Heart left ventricle (tissue), 16 donors: ENCODE data around the gene SH3TC2. TPM values are rescaled to one million over a fixed set of nuclear protein-coding genes. Genes with fewer than 3 reads are reported as not detected.
A peak's percentile ranks its signal among the peaks of the same experiment; 100 is the strongest.

Experiments
- ATAC-seq, 4 donors: fragments of 200-7000 bp; cut with Tn5 transposase; one replicate each; pipeline ENCODE4 v1.9.1; 2020 to 2022; ENCODE audit warnings: moderate library complexity in 4 of 4, mild to moderate bottlenecking in 3 of 4, moderate number of reproducible peaks in 1 of 4
- DNase-seq, 5 donors: peaks; one replicate each; pipeline ENCODE4 v3.0.0-alpha.2; 2020
- H3K27ac ChIP-seq, 12 donors: fragments of 200-600 bp; sonication (generic) in 4 of 12; one replicate each; pipeline versions ENCODE4 v1.5.0 to v1.8.0; 2016 to 2022; ENCODE audit warnings: mild to moderate bottlenecking in 2 of 12
- H3K27me3 ChIP-seq, 9 donors: fragments of 200-600 bp; sonication (generic) in 2 of 9; one replicate each; pipeline versions ENCODE4 v1.5.1 to v1.8.0; 2016 to 2022; ENCODE audit warnings: mild to moderate bottlenecking in 3 of 9
- H3K36me3 ChIP-seq, 9 donors: fragments of 200-600 bp; sonication (generic) in 2 of 9; one replicate each; pipeline versions ENCODE4 v1.5.0 to v1.8.0; 2018 to 2022; ENCODE audit warnings: mild to moderate bottlenecking in 2 of 9
- H3K4me1 ChIP-seq, 12 donors: fragments of 200-600 bp; sonication (generic) in 4 of 12; one replicate each; pipeline versions ENCODE4 v1.5.0 to v1.8.0; 2016 to 2022; ENCODE audit warnings: mild to moderate bottlenecking in 3 of 12
- H3K4me3 ChIP-seq, 12 donors: fragments of 200-600 bp; sonication (generic) in 4 of 12; one replicate each; pipeline versions ENCODE4 v1.5.0 to v1.8.0; 2017 to 2022; ENCODE audit warnings: mild to moderate bottlenecking in 9 of 12, moderate library complexity in 4 of 12
- H3K9me3 ChIP-seq, 12 donors: fragments of 200-600 bp; sonication (generic) in 4 of 12; one replicate each; pipeline versions ENCODE4 v1.5.0 to v1.8.0; 2016 to 2022; ENCODE audit warnings: mild to moderate bottlenecking in 1 of 12
- POLR2A ChIP-seq, 2 donors: fragments of 450-650 bp; IDR thresholded peaks; one replicate each; pipeline ENCODE4 v1.6.1; 2017; ENCODE audit warnings: antibody characterized with exemption in 2 of 2, mild to moderate bottlenecking in 2 of 2, moderate library complexity in 2 of 2
- WGBS, 4 donors: extraction: QIAGEN DNeasy Blood & Tissue Kit in 2 of 4; methylation state at CpG; one replicate each; pipeline versions ENCODE4 v1.1.5 to v1.1.7; 2013 to 2018; 5-methylcytosine and 5-hydroxymethylcytosine counted together
- intact Hi-C, 10 donors: fragments of 100-400 bp; cut with DNase I; formaldehyde crosslinking; loops; one replicate each; pipeline versions ENCODE4 v1.11.1 to v1.14.2; 2022
- polyA plus RNA-seq, 2 donors: library from polyadenylated mRNA; stranded (reverse); fragments of 200-250 nt; gene quantifications; one replicate each; pipeline ENCODE4 v1.2.3, GENCODE V29; 2013
- total RNA-seq, 9 donors: library from RNA; depleted of rRNA in 2 of 9; stranded (reverse); fragments of >200 nt in 2 of 9; fragmentation: NEBNext Ultra II Directional in 3 of 9; extraction: Animal tissue kit (Norgen Biotek cat#: 25700) in 3 of 9; gene quantifications; one replicate each; pipeline versions ENCODE4 v1.1.0 to v1.2.4, GENCODE V29; 2016 to 2023
- TF ChIP-seq, protein P1 (sequence below), 12 donors: fragments of 200-600 bp; sonication (generic) in 4 of 12; IDR thresholded peaks; one replicate each; pipeline versions ENCODE4 v1.5.0 to v1.8.0; 2018 to 2022; ENCODE audit warnings: antibody characterized with exemption in 12 of 12, mild to moderate bottlenecking in 5 of 12
- donor health status: ischemic (EF 13 %, LVEDD 7.1; RV severe dilation, severe dysfunction).
- donor health status: healthy with polysubstance abuse.
- donor health status: DM: no; HTN: yes; CAD: no.
- donor health status: DM: no; HTN: no; CAD: no.
- donor health status: ischemic (EF 25% LVEDD 6.9; RV normal size, moderate dysfunction).
- donor health status: ischemic (EF 25% LVEDD 5.7; RV mildly dilated, moderate dysfunction).
- donor health status: healthy.
- donor health status: DM: yes; HTN: yes; CAD: no.
- donor health status: ischemic (EF 35%, LVEDD 5.7; RV mildly dilated, moderate dysfunction).
- donor health status: nonischemic (EF 11% LVEDD 7.7; RV severe dilation, severe dysfunction).
- donor health status: DM: yes; HTN: yes; CAD: no.
- donor health status: PGD.
- donor health status: ischemic (EF 29% LVEDD 5.4; RV normal size, mild dysfunction).
- donor health status: nonischemic (EF 23%, LVEDD 6.1; RV moderate dilation, normal function).

The SH3TC2 gene
- total and polyA plus RNA-seq, 11 donors = 1.6 to 12.7 (median 4.0) TPM

DNA sequence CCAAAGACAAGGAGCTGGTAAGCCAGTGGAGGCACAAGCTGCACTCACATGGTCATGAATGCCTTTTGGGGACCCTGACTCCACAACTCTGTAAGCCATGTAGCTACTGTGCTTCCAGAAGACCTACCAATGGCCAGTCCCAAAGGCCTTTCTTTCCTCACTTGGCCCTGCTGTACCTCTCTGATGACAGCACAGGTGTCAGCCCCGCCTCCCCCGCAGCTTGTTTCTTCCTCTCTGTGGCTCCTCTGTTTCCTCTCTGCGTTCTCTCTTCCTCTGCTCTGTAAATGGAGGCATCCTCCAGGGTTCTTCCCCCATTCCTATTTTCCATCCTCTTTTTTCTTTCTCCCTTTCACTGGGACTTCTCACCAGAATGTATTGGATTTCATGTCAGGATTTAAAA is 26.7 kb downstream of the SH3TC2 start:
- no peaks in the 10 kb centered on the region for H3K27me3 ChIP-seq
- 78 to 88% (median 85%) methylated on average over 3 of the region's 3 CpGs for WGBS, 4 donors
- no peak overlapping the region for H3K27ac ChIP-seq
- no peak for DNase-seq
- intact Hi-C loops = loop anchor here in 8 of 10 donors (2.0 to 10.0 kb wide), 10 partner anchors 76 to 861 kb away; partner anchors contain the start of gene ADRB2 (in 2 of the 8)
- no peak overlapping the region for H3K4me3 ChIP-seq
- H3K9me3 ChIP-seq = no peaks in the 10 kb centered on the region
- peaks cover 0 to 47% (median 8%) of the 10 kb centered on the region in 12 donors for H3K4me1 ChIP-seq
- TF ChIP-seq, protein P1, sequence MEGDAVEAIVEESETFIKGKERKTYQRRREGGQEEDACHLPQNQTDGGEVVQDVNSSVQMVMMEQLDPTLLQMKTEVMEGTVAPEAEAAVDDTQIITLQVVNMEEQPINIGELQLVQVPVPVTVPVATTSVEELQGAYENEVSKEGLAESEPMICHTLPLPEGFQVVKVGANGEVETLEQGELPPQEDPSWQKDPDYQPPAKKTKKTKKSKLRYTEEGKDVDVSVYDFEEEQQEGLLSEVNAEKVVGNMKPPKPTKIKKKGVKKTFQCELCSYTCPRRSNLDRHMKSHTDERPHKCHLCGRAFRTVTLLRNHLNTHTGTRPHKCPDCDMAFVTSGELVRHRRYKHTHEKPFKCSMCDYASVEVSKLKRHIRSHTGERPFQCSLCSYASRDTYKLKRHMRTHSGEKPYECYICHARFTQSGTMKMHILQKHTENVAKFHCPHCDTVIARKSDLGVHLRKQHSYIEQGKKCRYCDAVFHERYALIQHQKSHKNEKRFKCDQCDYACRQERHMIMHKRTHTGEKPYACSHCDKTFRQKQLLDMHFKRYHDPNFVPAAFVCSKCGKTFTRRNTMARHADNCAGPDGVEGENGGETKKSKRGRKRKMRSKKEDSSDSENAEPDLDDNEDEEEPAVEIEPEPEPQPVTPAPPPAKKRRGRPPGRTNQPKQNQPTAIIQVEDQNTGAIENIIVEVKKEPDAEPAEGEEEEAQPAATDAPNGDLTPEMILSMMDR (IDR thresholded peaks at IDR 0.05) = no peak
- no peak for TF ChIP-seq POLR2A (IDR thresholded peaks at IDR 0.05)
- peaks cover 0 to 6% (median 0%) of the 10 kb centered on the region in 9 donors for H3K36me3 ChIP-seq
- no peak for ATAC-seq

DNA sequence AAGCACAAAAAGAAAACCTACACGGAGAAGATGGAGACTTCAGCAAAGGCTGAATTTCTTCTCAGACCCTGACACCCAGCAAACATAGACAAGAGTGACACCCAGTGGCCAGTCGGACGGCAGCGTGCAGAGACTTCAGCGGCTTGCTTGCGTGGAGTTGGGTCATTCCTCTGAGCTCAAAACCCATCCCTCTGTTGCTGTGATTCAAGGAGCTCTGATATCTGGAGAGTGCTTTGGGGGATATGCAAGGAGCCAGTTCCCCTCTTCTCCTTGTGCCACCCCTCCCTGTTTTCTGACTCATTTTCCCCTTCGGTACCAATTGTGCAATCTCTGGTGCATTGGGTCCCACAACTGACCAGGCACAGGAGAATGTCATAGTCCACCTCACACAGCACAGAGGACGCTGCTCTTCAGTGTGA is 27.5 kb downstream of the SH3TC2 start:
- Histone ChIP-seq H3K4me1 (peaks cover 0 to 39% (median 8%) of the 10 kb centered on the region in 12 donors), H3K4me3 (no peak overlapping the region), H3K27me3 (no peaks in the 10 kb centered on the region), H3K9me3 (no peaks in the 10 kb centered on the region), H3K36me3 (peaks cover 0 to 2% (median 0%) of the 10 kb centered on the region in 9 donors), H3K27ac (no peak overlapping the region)
- ATAC-seq = peak; percentile 82 to 94 (median 91)
- 14 to 24% (median 22%) methylated on average over 7 to 8 of the region's 8 CpGs for WGBS, 4 donors
- TF ChIP-seq POLR2A (IDR thresholded peaks at IDR 0.05) = no peak
- TF ChIP-seq, protein P1 (IDR thresholded peaks at IDR 0.05) = peak; percentile 69 to 91 (median 86)
- peak; percentile 71 to 88 (median 77) for DNase-seq
- intact Hi-C loops = loop anchor here (1.0 to 10.0 kb wide), 14 partner anchors 77 to 861 kb away; partner anchors contain the start of gene ADRB2 (in 2 of the 10)

DNA sequence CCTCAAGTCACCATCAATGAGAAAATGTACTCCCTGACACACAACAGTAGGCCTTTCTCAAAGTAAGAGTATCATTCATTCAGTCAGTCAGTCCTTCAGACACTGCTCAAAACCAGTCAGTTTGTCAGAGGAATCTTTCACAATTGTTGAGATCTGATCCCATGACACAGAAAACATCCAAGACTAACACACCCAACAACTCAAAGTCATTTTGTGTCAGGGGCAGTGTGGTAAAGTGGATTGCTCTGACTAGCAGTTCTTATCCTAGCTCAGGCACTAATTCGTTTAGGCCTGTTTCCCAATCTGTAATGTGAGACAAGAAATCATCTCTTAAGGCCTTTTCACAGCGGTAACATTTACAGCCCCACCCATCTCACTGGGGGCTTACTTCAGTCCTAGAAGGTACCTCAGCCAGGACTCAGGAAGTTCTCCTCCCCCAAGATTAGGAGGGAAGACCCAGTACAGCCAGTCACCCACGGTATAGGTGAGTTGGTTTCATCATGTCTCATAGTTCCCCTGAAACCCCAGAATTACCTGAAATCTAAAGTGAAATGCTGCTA is 31.9 kb downstream of the SH3TC2 start:
- peaks cover 0 to 7% (median 0%) of the 10 kb centered on the region in 12 donors for H3K4me1 ChIP-seq
- peaks cover 0 to 17% (median 0%) of the 10 kb centered on the region in 9 donors for H3K36me3 ChIP-seq
- DNase-seq (no peak), ATAC-seq (no peak)
- H3K9me3 ChIP-seq = no peaks in the 10 kb centered on the region
- H3K27ac ChIP-seq = no peak overlapping the region
- no peak for TF ChIP-seq POLR2A (IDR thresholded peaks at IDR 0.05)
- TF ChIP-seq, protein P1 (IDR thresholded peaks at IDR 0.05) = no peak
- no peaks in the 10 kb centered on the region for H3K27me3 ChIP-seq
- 76 to 81% (median 77%) methylated on average over 3 of the region's 3 CpGs for WGBS, 4 donors
- intact Hi-C loops = loop anchor here in 7 of 10 donors (10.0 kb wide), 5 partner anchors 84 to 856 kb away; partner anchors contain the start of gene ADRB2 (in 1 of the 7)
- no peak overlapping the region for H3K4me3 ChIP-seq

DNA sequence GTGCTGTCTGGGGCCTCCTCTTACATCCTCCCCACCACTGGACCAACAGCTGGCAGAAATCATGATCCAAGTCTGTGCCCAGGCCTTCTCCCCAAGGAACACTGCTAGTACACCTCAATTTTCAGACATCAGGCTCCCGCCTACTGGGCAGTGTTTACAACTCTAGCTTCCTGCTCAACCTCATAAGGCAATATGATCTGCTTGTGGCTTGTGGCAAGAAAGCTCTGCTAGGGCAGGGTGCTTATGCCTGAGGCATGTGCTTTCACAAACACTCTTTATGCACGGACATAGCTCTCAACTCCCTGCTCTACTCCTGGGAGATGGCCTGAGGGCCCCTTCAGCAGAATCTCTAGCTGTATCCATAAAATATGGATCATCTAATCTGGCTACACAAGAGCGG is 32.5 kb downstream of the SH3TC2 start:
- Histone ChIP-seq H3K36me3 (peaks cover 0 to 17% (median 0%) of the 10 kb centered on the region in 9 donors), H3K27ac (no peak overlapping the region), H3K4me1 (peaks cover 0 to 4% (median 0%) of the 10 kb centered on the region in 12 donors), H3K4me3 (no peak overlapping the region), H3K9me3 (no peaks in the 10 kb centered on the region), H3K27me3 (no peaks in the 10 kb centered on the region)
- no peak for TF ChIP-seq POLR2A (IDR thresholded peaks at IDR 0.05)
- TF ChIP-seq, protein P1 (IDR thresholded peaks at IDR 0.05) = no peak
- WGBS, 4 donors = 84 to 95% (median 93%) methylated on average over 3 of the region's 3 CpGs
- DNase-seq (no peak), ATAC-seq (no peak)
- intact Hi-C loops = loop anchor here in 7 of 10 donors (10.0 kb wide), 5 partner anchors 84 to 856 kb away; partner anchors contain the start of gene ADRB2 (in 1 of the 7)
